ENCODE data around the gene USP49. TPM values are rescaled to one million over a fixed set of nuclear protein-coding genes. Genes with fewer than 3 reads are reported as not detected.

Gene USP49
- total and polyA plus RNA-seq, 3 experiments from 2014 or later, result 0.59 to 5.2 (median 5.0) TPM

GRCh38 chr6:41787219-41787917 is 107.8 kb downstream of the USP49 start, which contains the start of gene TOMM6:
Gene TOMM6, plus strand, starts transcription at chr6:41787694. Its CDS starts 4 bp downstream, at chr6:41787698.
- Histone ChIP-seq H3K4me1 (ENCODE audit: insufficient read depth, low read length) (peaks cover 7% of the 10 kb centered on the region), H3K36me3 (ENCODE audit: insufficient read depth, low read length) (peaks cover 29% of the 10 kb centered on the region), H3K9me3 (ENCODE audit: low read length) (no peaks in the 10 kb centered on the region), H3K27ac (ENCODE audit: low read depth, low read length) (peak within 1 kb of the TSS; percentile 97), H3K27me3 (ENCODE audit: insufficient read depth, low read length, poor library complexity, severe bottlenecking) (no peaks in the 10 kb centered on the region), H3K4me3 (ENCODE audit: low read length) (peak within 1 kb of the TSS; percentile 100)
- Mint-ChIP-seq H3K4me3 (peak within 1 kb of the TSS; percentile 94 to 97 (median 96)), H3K27ac (peak within 1 kb of the TSS; percentile 94 to 99 (median 98)), H3K9me3 (no peaks in the 10 kb centered on the region), H3K4me1 (peaks cover 9 to 32% (median 21%) of the 10 kb centered on the region in 3 donors), H3K27me3 (no peaks in the 10 kb centered on the region), H3K36me3 (peaks cover 0 to 44% (median 13%) of the 10 kb centered on the region in 3 donors)
- CTCF ChIA-PET, result interaction anchor here (0.6 to 11.2 kb wide), 31 partner anchors 9 to 760 kb away, joined by 3 to 175 read pairs (median 4); partner anchors contain the start of genes BYSL, MED20, TAF8 and TFEB
- peak; percentile 92 to 96 (median 93) for DNase-seq
- POLR2A ChIA-PET, result interaction anchor here (0.5 to 2.5 kb wide), 13 partner anchors 10 to 1268 kb away, joined by 3 to 29 read pairs (median 4); partner anchors contain the start of genes BYSL, CNPY3, MED20 and TAF8

- Mint-ChIP-seq H3K27me3 (no peaks in the 10 kb centered on the region), H3K4me1 (peaks cover 9 to 32% (median 25%) of the 10 kb centered on the region in 3 donors), H3K36me3 (peaks cover 0 to 36% (median 11%) of the 10 kb centered on the region in 3 donors), H3K27ac (peak overlapping the region; percentile 94 to 99 (median 98)), H3K4me3 (peak overlapping the region; percentile 94 to 97 (median 96)), H3K9me3 (no peaks in the 10 kb centered on the region)
- peaks cover 7% of the 10 kb centered on the region for H3K4me1 ChIP-seq (ENCODE audit: insufficient read depth, low read length)
- H3K36me3 ChIP-seq (ENCODE audit: insufficient read depth, low read length), result peaks cover 21% of the 10 kb centered on the region
- peak overlapping the region; percentile 100 for H3K4me3 ChIP-seq (ENCODE audit: low read length)
- CTCF ChIA-PET, result interaction anchor here (0.8 to 11.2 kb wide), 23 partner anchors 8 to 761 kb away, joined by 3 to 175 read pairs (median 4); partner anchors contain the start of genes BYSL, MED20, TAF8 and TFEB
- H3K27ac ChIP-seq (ENCODE audit: low read depth, low read length), result peak overlapping the region; percentile 97
- POLR2A ChIA-PET, result interaction anchor here (0.5 to 2.5 kb wide), 12 partner anchors 9 to 1926 kb away, joined by 3 to 29 read pairs (median 4); partner anchors contain the start of genes BYSL, MED20, TAF8 and TFEB
- DNase-seq, result peak; percentile 83 to 89 (median 84)
- no peaks in the 10 kb centered on the region for H3K27me3 ChIP-seq (ENCODE audit: insufficient read depth, low read length, poor library complexity, severe bottlenecking)
- H3K9me3 ChIP-seq (ENCODE audit: low read length), result no peaks in the 10 kb centered on the region
Measured at GRCh38 chr6:41786451-41787218, 108.5 kb downstream of the USP49 start.

- POLR2A ChIA-PET, result interaction anchor here (0.5 to 2.5 kb wide), 9 partner anchors 8 to 1927 kb away, joined by 3 to 29 read pairs (median 6); partner anchors contain the start of genes BYSL, MED20, TAF8 and TFEB
- peaks cover 0 to 30% (median 8%) of the 10 kb centered on the region in 3 donors for H3K36me3 Mint-ChIP-seq
- H3K9me3 Mint-ChIP-seq, result no peaks in the 10 kb centered on the region
- peak overlapping the region; percentile 100 for H3K4me3 ChIP-seq (ENCODE audit: low read length)
- H3K36me3 ChIP-seq (ENCODE audit: insufficient read depth, low read length), result peaks cover 17% of the 10 kb centered on the region
- no peaks in the 10 kb centered on the region for H3K9me3 ChIP-seq (ENCODE audit: low read length)
- H3K4me3 Mint-ChIP-seq, result peak overlapping the region; percentile 83 to 97 (median 95)
- no peaks in the 10 kb centered on the region for H3K27me3 ChIP-seq (ENCODE audit: insufficient read depth, low read length, poor library complexity, severe bottlenecking)
- H3K27me3 Mint-ChIP-seq, result peaks cover 5% of the 10 kb centered on the region in 2 donors
- H3K27ac ChIP-seq (ENCODE audit: low read depth, low read length), result no peak overlapping the region
- H3K27ac Mint-ChIP-seq, result peak overlapping the region in 3 of 8 donors; percentile 27 to 74 (median 63)
- no peak for DNase-seq
- CTCF ChIA-PET, result interaction anchor here (0.8 to 11.2 kb wide), 17 partner anchors 9 to 435 kb away, joined by 3 to 175 read pairs (median 4); partner anchors contain the start of genes BYSL, MED20, TAF8 and TFEB
- peaks cover 12% of the 10 kb centered on the region for H3K4me1 ChIP-seq (ENCODE audit: insufficient read depth, low read length)
- peaks cover 13 to 37% (median 32%) of the 10 kb centered on the region in 3 donors for H3K4me1 Mint-ChIP-seq
Measured at GRCh38 chr6:41785689-41786450, 109.3 kb downstream of the USP49 start.

GRCh38 chr6:41785254-41785653 is 109.9 kb downstream of the USP49 start:
- Mint-ChIP-seq H3K4me3 (peak overlapping the region in 5 of 7 donors; percentile 21 to 94 (median 83)), H3K9me3 (no peaks in the 10 kb centered on the region), H3K27me3 (peaks cover 5% of the 10 kb centered on the region in 2 donors), H3K4me1 (peaks cover 15 to 40% (median 32%) of the 10 kb centered on the region in 3 donors), H3K36me3 (peaks cover 0 to 24% (median 8%) of the 10 kb centered on the region in 3 donors), H3K27ac (peak overlapping the region in 1 of 8 donors; percentile 9)
- Histone ChIP-seq H3K27ac (ENCODE audit: low read depth, low read length) (no peak overlapping the region), H3K4me1 (ENCODE audit: insufficient read depth, low read length) (peaks cover 14% of the 10 kb centered on the region), H3K4me3 (ENCODE audit: low read length) (no peak overlapping the region), H3K9me3 (ENCODE audit: low read length) (no peaks in the 10 kb centered on the region), H3K36me3 (ENCODE audit: insufficient read depth, low read length) (peaks cover 11% of the 10 kb centered on the region), H3K27me3 (ENCODE audit: insufficient read depth, low read length, poor library complexity, severe bottlenecking) (no peaks in the 10 kb centered on the region)
- POLR2A ChIA-PET, result no interaction called here
- no peak for DNase-seq
- CTCF ChIA-PET, result interaction anchor here (1.2 to 11.2 kb wide), 8 partner anchors 9 to 382 kb away, joined by 3 to 175 read pairs (median 6); partner anchors contain the start of genes BYSL, MED20 and TAF8

- Mint-ChIP-seq H3K4me1 (peaks cover 16 to 43% (median 29%) of the 10 kb centered on the region in 3 donors), H3K27me3 (peaks cover 5 to 7% of the 10 kb centered on the region in 2 donors), H3K27ac (peak overlapping the region in 3 of 8 donors; percentile 19 to 49 (median 47)), H3K4me3 (peak overlapping the region in 6 of 7 donors; percentile 17 to 88 (median 64)), H3K36me3 (peaks cover 0 to 19% (median 3%) of the 10 kb centered on the region in 3 donors), H3K9me3 (no peaks in the 10 kb centered on the region)
- H3K9me3 ChIP-seq (ENCODE audit: low read length), result no peaks in the 10 kb centered on the region
- no peak overlapping the region for H3K27ac ChIP-seq (ENCODE audit: low read depth, low read length)
- peaks cover 8% of the 10 kb centered on the region for H3K36me3 ChIP-seq (ENCODE audit: insufficient read depth, low read length)
- peaks cover 14% of the 10 kb centered on the region for H3K4me1 ChIP-seq (ENCODE audit: insufficient read depth, low read length)
- DNase-seq, result no peak
- CTCF ChIA-PET, result interaction anchor here (1.5 to 11.2 kb wide), 5 partner anchors 137 to 383 kb away, joined by 3 to 175 read pairs (median 7); partner anchors contain the start of genes BYSL, MED20 and TAF8
- POLR2A ChIA-PET, result interaction anchor here (0.6 kb wide), 1 partner anchor 154 kb away, joined by 3 read pairs; no protein-coding TSS in a partner anchor
- no peaks in the 10 kb centered on the region for H3K27me3 ChIP-seq (ENCODE audit: insufficient read depth, low read length, poor library complexity, severe bottlenecking)
- H3K4me3 ChIP-seq (ENCODE audit: low read length), result no peak overlapping the region
Measured at GRCh38 chr6:41784581-41785171, 110.5 kb downstream of the USP49 start.

GRCh38 chr6:41783106-41783780 is 111.9 kb downstream of the USP49 start:
- no peaks in the 10 kb centered on the region for H3K27me3 ChIP-seq (ENCODE audit: insufficient read depth, low read length, poor library complexity, severe bottlenecking)
- Mint-ChIP-seq H3K9me3 (no peaks in the 10 kb centered on the region), H3K4me1 (peaks cover 18 to 45% (median 27%) of the 10 kb centered on the region in 3 donors), H3K27ac (peak overlapping the region in 1 of 8 donors; percentile 44), H3K4me3 (peak overlapping the region in 2 of 7 donors; percentile 36 to 78), H3K27me3 (peaks cover 5 to 7% of the 10 kb centered on the region in 2 donors), H3K36me3 (peaks cover 0 to 12% (median 0%) of the 10 kb centered on the region in 3 donors)
- peaks cover 20% of the 10 kb centered on the region for H3K4me1 ChIP-seq (ENCODE audit: insufficient read depth, low read length)
- H3K27ac ChIP-seq (ENCODE audit: low read depth, low read length), result no peak overlapping the region
- no peak overlapping the region for H3K4me3 ChIP-seq (ENCODE audit: low read length)
- DNase-seq, result no peak
- H3K9me3 ChIP-seq (ENCODE audit: low read length), result no peaks in the 10 kb centered on the region
- ChIA-PET CTCF (interaction anchor here (0.9 to 11.2 kb wide), 3 partner anchors 138 to 263 kb away, joined by 3 to 175 read pairs (median 51); partner anchors contain the start of genes BYSL, MED20 and TAF8), POLR2A (no interaction called here)
- no peaks in the 10 kb centered on the region for H3K36me3 ChIP-seq (ENCODE audit: insufficient read depth, low read length)
